GM23338 (cell line): ENCODE measurements around the gene TSPAN10. TPM values are rescaled to one million over a fixed set of nuclear protein-coding genes. Genes with fewer than 3 reads are reported as not detected.

Experiments
- ATAC-seq: fragments of 200-7000 bp; cut with Tn5 transposase; 3 replicates; pipeline ENCODE4 v1.9.1; 2020
- DNase-seq: peaks from one replicate; pipeline ENCODE4 v3.0.0-alpha.2; 2015; ENCODE audit warnings: low spot score
- H2AFZ ChIP-seq: fragments of 200-600 bp; sonication (generic); 2 replicates; pipeline ENCODE4 v1.8.0; 2016; ENCODE audit warnings: antibody characterized with exemption, mild to moderate bottlenecking, moderate library complexity
- H3F3A ChIP-seq: fragments of 200-600 bp; sonication (generic); replicated peaks from 2 replicates; pipeline ENCODE4 v1.8.0; 2017; ENCODE audit warnings: antibody characterized with exemption, mixed run types, low read depth
- H3K27ac ChIP-seq: fragments of 200-600 bp; sonication (generic); 2 replicates; pipeline ENCODE4 v1.6.1; 2016; ENCODE audit warnings: low read depth
- H3K27me3 ChIP-seq: fragments of 200-600 bp; sonication (generic); 2 replicates; pipeline ENCODE4 v1.8.0; 2016; ENCODE audit warnings: mild to moderate bottlenecking, mixed run types, moderate library complexity; ENCODE audit not compliant: insufficient read depth
- H3K36me3 ChIP-seq: fragments of 200-600 bp; sonication (generic); 2 replicates; pipeline ENCODE4 v1.8.0; 2016; ENCODE audit warnings: mild to moderate bottlenecking; ENCODE audit not compliant: insufficient read depth
- H3K4me1 ChIP-seq: fragments of 200-600 bp; sonication (generic); 2 replicates; pipeline ENCODE4 v1.8.0; 2016; ENCODE audit warnings: mild to moderate bottlenecking, moderate library complexity; ENCODE audit not compliant: insufficient read depth
- H3K4me2 ChIP-seq: fragments of 200-600 bp; sonication (generic); 2 replicates; pipeline ENCODE4 v1.7.1; 2017; ENCODE audit warnings: mixed run types
- H3K4me3 ChIP-seq: fragments of 200-600 bp; sonication (generic); 2 replicates; pipeline ENCODE4 v1.6.1; 2016; ENCODE audit warnings: mixed run types
- H3K79me2 ChIP-seq: fragments of 200-600 bp; sonication (generic); replicated peaks from 2 replicates; pipeline ENCODE4 v1.8.0; 2017; ENCODE audit warnings: mild to moderate bottlenecking; ENCODE audit not compliant: insufficient read depth
- H3K9me2 ChIP-seq: fragments of 200-600 bp; sonication (generic); 2 replicates; pipeline ENCODE4 v1.8.0; 2017; ENCODE audit not compliant: insufficient read depth
- H4K20me1 ChIP-seq: fragments of 200-600 bp; sonication (generic); replicated peaks from 2 replicates; pipeline ENCODE4 v1.8.0; 2017; ENCODE audit warnings: mild to moderate bottlenecking; ENCODE audit not compliant: insufficient read depth
- H3K27ac Mint-ChIP-seq: 2 replicates; pipeline ENCODE4 v1.8.0; 2020; ENCODE audit warnings: inconsistent platforms, mild to moderate bottlenecking, moderate library complexity, mixed read lengths
- H3K27me3 Mint-ChIP-seq: 3 replicates; pipeline ENCODE4 v1.8.0; 2022; ENCODE audit warnings: low read depth, mild to moderate bottlenecking, moderate library complexity, mixed read lengths, inconsistent platforms; ENCODE audit not compliant: insufficient read depth, poor library complexity
- H3K36me3 Mint-ChIP-seq: 3 replicates; pipeline ENCODE4 v1.8.0; 2021; ENCODE audit warnings: low read depth, mild to moderate bottlenecking, inconsistent platforms, moderate library complexity, mixed read lengths
- H3K4me1 Mint-ChIP-seq: 3 replicates; pipeline ENCODE4 v1.8.0; 2020; ENCODE audit warnings: mild to moderate bottlenecking, inconsistent platforms, mixed read lengths
- H3K4me3 Mint-ChIP-seq: 3 replicates; pipeline ENCODE4 v1.8.0; 2021; ENCODE audit warnings: moderate library complexity, mild to moderate bottlenecking, inconsistent platforms, mixed read lengths
- H3K9me3 Mint-ChIP-seq: 3 replicates; pipeline ENCODE4 v1.8.0; 2020; ENCODE audit warnings: moderate library complexity, mild to moderate bottlenecking, inconsistent platforms, mixed read lengths
- CREB1 ChIP-seq: fragments of 250-450 bp; sonication (Bioruptor Pico); IDR thresholded peaks from 2 replicates; pipeline ENCODE4 v1.5.0; 2020; ENCODE audit warnings: low read depth, mild to moderate bottlenecking, moderate library complexity
- POLR2AphosphoS5 ChIP-seq: IDR thresholded peaks from 2 replicates; pipeline ENCODE4 v1.6.1; 2016; ENCODE audit warnings: antibody characterized with exemption, low read depth
- ZNF114 ChIP-seq: fragments of 250-450 bp; sonication (Bioruptor Pico); IDR thresholded peaks from 2 replicates; pipeline ENCODE4 v1.5.0; 2020; ENCODE audit warnings: mild to moderate bottlenecking, moderate library complexity
- ZNF331 ChIP-seq: fragments of 250-450 bp; sonication (Bioruptor Pico); IDR thresholded peaks from 2 replicates; pipeline ENCODE4 v1.5.0; 2020; ENCODE audit warnings: low read depth, mild to moderate bottlenecking, moderate library complexity
- polyA plus RNA-seq: library from polyadenylated mRNA; unstranded; fragments of >200 nt; fragmentation: Nextera tagmentation; extraction: Ambion mirVana; gene quantifications from 2 replicates; pipeline ENCODE4 v1.2.1, GENCODE V29; 2016
- total RNA-seq: library from RNA; depleted of rRNA; stranded (reverse); fragments of >200 nt; shearing (Covaris generic); gene quantifications from 2 replicates; pipeline ENCODE4 v1.2.3, GENCODE V29; 2014
- TF ChIP-seq, protein P1 (sequence below): IDR thresholded peaks from 2 replicates; pipeline ENCODE4 v1.6.1; 2016; ENCODE audit warnings: antibody characterized with exemption

TSPAN10 gene
- total and polyA plus RNA-seq, 2 experiments from 2014 or later = 0.66 to 1.2 TPM

DNA sequence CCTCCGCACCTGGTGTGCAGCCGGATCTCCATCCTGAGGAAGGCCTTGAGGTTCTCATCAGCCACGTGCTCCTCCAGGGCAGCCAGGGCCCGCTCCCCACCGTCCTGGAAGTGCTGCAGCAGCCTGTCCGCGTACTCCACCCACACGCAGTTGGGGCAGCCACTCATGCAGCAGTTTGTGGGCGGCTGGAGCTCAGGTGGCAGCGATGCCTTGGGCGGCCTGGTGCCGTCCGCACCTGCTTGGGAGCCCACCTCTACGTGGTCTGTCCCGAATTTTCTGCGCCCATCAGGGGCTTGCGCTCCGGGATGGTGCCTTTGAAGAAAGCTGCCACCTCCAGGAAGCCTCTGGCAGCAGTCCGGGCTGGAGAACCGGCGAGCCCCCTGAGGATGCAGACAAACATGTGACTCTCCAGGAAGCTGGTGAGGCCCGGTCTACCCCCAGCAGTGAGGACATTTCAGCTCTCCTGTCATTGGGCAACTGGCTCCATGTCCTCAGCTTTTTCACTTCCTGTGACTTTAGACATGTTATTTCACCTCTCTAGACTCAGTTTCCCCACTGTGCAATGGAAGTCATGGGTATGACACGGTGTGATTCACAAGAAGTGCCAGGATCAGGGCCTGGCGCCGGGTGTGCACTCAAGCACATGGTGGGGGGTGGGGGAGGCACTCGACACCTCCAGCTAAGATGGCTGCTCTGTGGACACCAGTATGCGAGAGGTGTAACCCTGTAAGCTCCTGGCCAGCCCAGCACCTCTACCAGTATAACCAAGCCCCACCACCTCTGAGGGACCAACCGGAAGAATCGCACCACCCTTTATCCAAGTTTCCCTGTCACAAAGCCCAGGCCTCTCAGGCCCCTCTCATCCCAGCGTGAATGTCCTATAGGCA is 28.5 kb downstream of the TSPAN10 start:
- H3K4me3 Mint-ChIP-seq = peak overlapping the region; percentile 98
- peaks cover 50% of the 10 kb centered on the region for H3K36me3 Mint-ChIP-seq
- Histone ChIP-seq H3K27me3 (no peaks in the 10 kb centered on the region), H3F3A (peaks cover 27% of the 10 kb centered on the region), H4K20me1 (peaks cover 12% of the 10 kb centered on the region), H3K36me3 (peaks cover 9% of the 10 kb centered on the region), H3K4me3 (peak overlapping the region; percentile 99), H3K4me2 (peak overlapping the region; percentile 99), H3K27ac (peak overlapping the region; percentile 84), H3K9me2 (no peaks in the 10 kb centered on the region), H2AFZ (no peak overlapping the region), H3K4me1 (peaks cover 15% of the 10 kb centered on the region), H3K79me2 (peaks cover 41% of the 10 kb centered on the region)
- no peaks in the 10 kb centered on the region for H3K9me3 Mint-ChIP-seq
- ATAC-seq (peak; percentile 13), DNase-seq (peak; percentile 40)
- H3K27me3 Mint-ChIP-seq = peaks cover 18% of the 10 kb centered on the region
- TF ChIP-seq ZNF114 (CRISPR knock-in tag) (no peak), POLR2AphosphoS5 (0 out of 2 replicates have a peak, but pooled peaks have one; percentile 24)
- H3K27ac Mint-ChIP-seq = peak overlapping the region; percentile 95
- H3K4me1 Mint-ChIP-seq = peaks cover 25% of the 10 kb centered on the region

DNA sequence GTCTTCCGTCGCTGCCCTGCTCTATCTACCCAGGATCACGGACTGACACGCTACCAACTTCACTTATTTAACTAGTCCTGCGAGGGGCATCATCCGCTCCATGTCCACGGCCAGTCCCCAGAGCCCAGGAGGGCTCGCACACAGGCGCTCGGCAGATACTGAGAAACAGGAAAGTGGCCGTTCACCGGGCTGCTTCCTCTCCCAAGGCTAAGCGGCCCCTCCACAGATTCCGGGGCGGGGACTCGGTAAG is 29.0 kb downstream of the TSPAN10 start:
- peaks cover 27% of the 10 kb centered on the region for H3F3A ChIP-seq
- ATAC-seq = peak; percentile 49
- peak overlapping the region; percentile 95 for H3K27ac Mint-ChIP-seq

DNA sequence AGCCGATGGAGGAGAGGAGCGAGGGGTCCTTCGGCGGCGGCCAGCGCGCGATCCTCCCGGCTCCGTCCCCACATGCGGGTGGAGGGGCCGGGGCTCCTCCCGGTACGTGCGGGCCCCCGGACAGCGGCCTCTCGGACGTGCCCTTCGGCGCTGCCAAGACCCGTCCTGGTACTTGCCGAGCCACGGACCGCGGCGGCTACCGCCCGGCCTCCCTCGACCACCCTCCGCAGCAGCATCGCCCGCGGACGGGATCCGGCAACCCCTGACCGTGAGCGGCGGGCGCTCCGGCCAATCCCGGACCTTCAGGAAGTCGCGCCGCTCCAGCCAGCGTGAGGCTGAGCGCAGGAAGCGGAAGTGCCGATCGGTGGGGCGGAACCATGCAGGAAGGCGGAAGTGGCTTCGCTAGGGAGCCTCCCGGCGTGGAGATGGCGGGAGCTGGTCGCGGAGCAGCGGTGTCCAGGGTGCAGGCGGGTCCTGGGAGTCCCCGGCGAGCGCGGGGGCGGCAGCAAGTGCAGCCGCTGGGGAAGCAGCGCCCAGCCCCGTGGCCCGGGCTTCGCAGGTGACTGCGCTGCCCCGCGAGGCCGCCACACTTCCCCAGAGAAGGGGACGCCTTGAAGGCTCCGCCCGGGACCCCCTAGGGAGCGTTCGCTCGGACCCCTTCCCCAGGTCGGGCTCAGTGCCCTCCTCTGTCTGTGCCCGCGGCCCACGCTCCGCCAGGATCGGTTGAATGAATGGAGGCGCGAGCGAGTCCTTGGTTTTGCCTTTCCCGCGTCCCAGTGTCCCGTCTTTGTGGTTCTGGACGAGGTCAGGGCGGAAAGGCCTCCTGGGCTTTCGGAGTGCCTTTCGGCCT is 29.6 kb downstream of the TSPAN10 start, which contains the start of the genes CCDC137 and OXLD1:
Gene CCDC137 (plus strand): TSS at position 396 of the 850 bp plus-strand sequence. CDS start 30 bp downstream, at position 426.
Gene OXLD1 (minus strand): TSS at position 264 of the 850 bp plus-strand sequence. CDS start 28 bp downstream, at position 236.
- peak within 1 kb of the TSS; percentile 98 for H3K4me3 Mint-ChIP-seq
- Histone ChIP-seq H3K36me3 (peaks cover 17% of the 10 kb centered on the region), H3K4me1 (peaks cover 15% of the 10 kb centered on the region), H2AFZ (0 out of 2 replicates have a peak within 1 kb of the TSS, but pooled peaks have one; percentile 56), H4K20me1 (peaks cover 12% of the 10 kb centered on the region), H3K4me2 (peak within 1 kb of the TSS; percentile 99), H3K27ac (peak within 1 kb of the TSS; percentile 84), H3K9me2 (no peaks in the 10 kb centered on the region), H3K27me3 (no peaks in the 10 kb centered on the region), H3K4me3 (peak within 1 kb of the TSS; percentile 99), H3K79me2 (peaks cover 41% of the 10 kb centered on the region), H3F3A (peaks cover 27% of the 10 kb centered on the region)
- peak; percentile 94 for ATAC-seq
- TF ChIP-seq ZNF331 (no peak), POLR2AphosphoS5 (peak; percentile 98), CREB1 (peak; percentile 67)
- TF ChIP-seq, protein P1, sequence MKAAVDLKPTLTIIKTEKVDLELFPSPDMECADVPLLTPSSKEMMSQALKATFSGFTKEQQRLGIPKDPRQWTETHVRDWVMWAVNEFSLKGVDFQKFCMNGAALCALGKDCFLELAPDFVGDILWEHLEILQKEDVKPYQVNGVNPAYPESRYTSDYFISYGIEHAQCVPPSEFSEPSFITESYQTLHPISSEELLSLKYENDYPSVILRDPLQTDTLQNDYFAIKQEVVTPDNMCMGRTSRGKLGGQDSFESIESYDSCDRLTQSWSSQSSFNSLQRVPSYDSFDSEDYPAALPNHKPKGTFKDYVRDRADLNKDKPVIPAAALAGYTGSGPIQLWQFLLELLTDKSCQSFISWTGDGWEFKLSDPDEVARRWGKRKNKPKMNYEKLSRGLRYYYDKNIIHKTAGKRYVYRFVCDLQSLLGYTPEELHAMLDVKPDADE = peak; percentile 87
- H3K9me3 Mint-ChIP-seq = no peaks in the 10 kb centered on the region
- H3K27ac Mint-ChIP-seq = peak within 1 kb of the TSS; percentile 95
- peak; percentile 99 for DNase-seq
- H3K4me1 Mint-ChIP-seq = peaks cover 25% of the 10 kb centered on the region
- peaks cover 21% of the 10 kb centered on the region for H3K27me3 Mint-ChIP-seq
- peaks cover 62% of the 10 kb centered on the region for H3K36me3 Mint-ChIP-seq

More for the DNA sequence above, 29.0 kb downstream of the TSPAN10 start:
- peak overlapping the region; percentile 99 for H3K4me3 ChIP-seq
- Mint-ChIP-seq H3K36me3 (peaks cover 56% of the 10 kb centered on the region), H3K9me3 (no peaks in the 10 kb centered on the region), H3K4me3 (peak overlapping the region; percentile 98), H3K27me3 (peaks cover 18% of the 10 kb centered on the region), H3K4me1 (peaks cover 25% of the 10 kb centered on the region)
- no peaks in the 10 kb centered on the region for H3K9me2 ChIP-seq
- no peak for TF ChIP-seq CREB1
- peaks cover 41% of the 10 kb centered on the region for H3K79me2 ChIP-seq
- no peaks in the 10 kb centered on the region for H3K27me3 ChIP-seq
- peaks cover 15% of the 10 kb centered on the region for H3K4me1 ChIP-seq
- H3K27ac ChIP-seq = peak overlapping the region; percentile 84
- H3K36me3 ChIP-seq = peaks cover 14% of the 10 kb centered on the region
- peaks cover 12% of the 10 kb centered on the region for H4K20me1 ChIP-seq
- H3K4me2 ChIP-seq = peak overlapping the region; percentile 99
- H2AFZ ChIP-seq = no peak overlapping the region
- peak; percentile 77 for DNase-seq
